ENCODE data around the gene MYH7.
"Not testable (repeated sequence)": the region's sequence is repeated elsewhere in the genome, so short reads cannot be mapped to it uniquely, and the experiment has no call there.

The MYH7 gene

GRCh38 chr14:23465261-23465660 lies 29.8 kb upstream of the MYH7 start:
- Histone ChIP-seq H3K4me1 (ENCODE audit: control insufficient read depth, insufficient read depth, low read length) (peaks cover 6% of the 10 kb centered on the region), H3K27me3 (replicated peaks; ENCODE audit: control insufficient read depth, insufficient read depth, low read length) (no peaks in the 10 kb centered on the region), H3K9ac (ENCODE audit: low read length) (no peak overlapping the region), H3K9me3 (ENCODE audit: control insufficient read depth, low read length) (no peaks in the 10 kb centered on the region), H3K4me3 (ENCODE audit: low read length) (no peak overlapping the region), H3K36me3 (ENCODE audit: control insufficient read depth, insufficient read depth, low read length, severe bottlenecking) (no peaks in the 10 kb centered on the region)
- no peak for DNase-seq (ENCODE audit: low read depth)

GRCh38 chr14:23464700-23465099 lies 29.2 kb upstream of the MYH7 start:
- H3K9me3 ChIP-seq (ENCODE audit: control insufficient read depth, low read length) = no peaks in the 10 kb centered on the region
- peaks cover 3% of the 10 kb centered on the region for H3K4me1 ChIP-seq (ENCODE audit: control insufficient read depth, insufficient read depth, low read length)
- no peak overlapping the region for H3K9ac ChIP-seq (ENCODE audit: low read length)
- DNase-seq (ENCODE audit: low read depth) = no peak
- peaks cover 4% of the 10 kb centered on the region for H3K27me3 ChIP-seq (replicated peaks; ENCODE audit: control insufficient read depth, insufficient read depth, low read length)
- H3K36me3 ChIP-seq (ENCODE audit: control insufficient read depth, insufficient read depth, low read length, severe bottlenecking) = no peaks in the 10 kb centered on the region
- no peak overlapping the region for H3K4me3 ChIP-seq (ENCODE audit: low read length)

- Histone ChIP-seq H3K36me3 (ENCODE audit: control insufficient read depth, insufficient read depth, low read length, severe bottlenecking) (no peaks in the 10 kb centered on the region), H3K4me3 (ENCODE audit: low read length) (no peak overlapping the region), H3K9me3 (ENCODE audit: control insufficient read depth, low read length) (no peaks in the 10 kb centered on the region), H3K4me1 (ENCODE audit: control insufficient read depth, insufficient read depth, low read length) (no peaks in the 10 kb centered on the region), H3K27me3 (replicated peaks; ENCODE audit: control insufficient read depth, insufficient read depth, low read length) (peaks cover 15% of the 10 kb centered on the region), H3K9ac (ENCODE audit: low read length) (no peak overlapping the region)
- no peak for DNase-seq (ENCODE audit: low read depth)
Observed at GRCh38 chr14:23460960-23461359, 25.5 kb upstream of the MYH7 start.

GRCh38 chr14:23457587-23458445 lies 22.4 kb upstream of the MYH7 start:
- H3K9ac ChIP-seq (ENCODE audit: low read length) = no peak overlapping the region
- no peaks in the 10 kb centered on the region for H3K4me1 ChIP-seq (ENCODE audit: control insufficient read depth, insufficient read depth, low read length)
- H3K9me3 ChIP-seq (ENCODE audit: control insufficient read depth, low read length) = no peaks in the 10 kb centered on the region
- H3K36me3 ChIP-seq (ENCODE audit: control insufficient read depth, insufficient read depth, low read length, severe bottlenecking) = no peaks in the 10 kb centered on the region
- no peak overlapping the region for H3K4me3 ChIP-seq (ENCODE audit: low read length)
- peaks cover 28% of the 10 kb centered on the region for H3K27me3 ChIP-seq (replicated peaks; ENCODE audit: control insufficient read depth, insufficient read depth, low read length)
- no peak for DNase-seq (ENCODE audit: low read depth)

GRCh38 chr14:23456883-23457586 lies 21.6 kb upstream of the MYH7 start:
- not testable (repeated sequence) for H3K36me3 ChIP-seq (ENCODE audit: control insufficient read depth, insufficient read depth, low read length, severe bottlenecking); H3K9me3 ChIP-seq (ENCODE audit: control insufficient read depth, low read length); H3K4me1 ChIP-seq (ENCODE audit: control insufficient read depth, insufficient read depth, low read length); H3K9ac ChIP-seq (ENCODE audit: low read length); H3K4me3 ChIP-seq (ENCODE audit: low read length)
- H3K27me3 ChIP-seq (replicated peaks; ENCODE audit: control insufficient read depth, insufficient read depth, low read length) = peaks cover 36% of the 10 kb centered on the region
- DNase-seq (ENCODE audit: low read depth) = peak; percentile 9

GRCh38 chr14:23454445-23454856 lies 19.0 kb upstream of the MYH7 start:
- Histone ChIP-seq H3K36me3 (ENCODE audit: control insufficient read depth, insufficient read depth, low read length, severe bottlenecking) (no peaks in the 10 kb centered on the region), H3K9me3 (ENCODE audit: control insufficient read depth, low read length) (peaks cover 7% of the 10 kb centered on the region), H3K4me1 (ENCODE audit: control insufficient read depth, insufficient read depth, low read length) (no peaks in the 10 kb centered on the region), H3K4me3 (ENCODE audit: low read length) (no peak overlapping the region), H3K9ac (ENCODE audit: low read length) (no peak overlapping the region), H3K27me3 (replicated peaks; ENCODE audit: control insufficient read depth, insufficient read depth, low read length) (peaks cover 45% of the 10 kb centered on the region)
- no peak for DNase-seq (ENCODE audit: low read depth)

GRCh38 chr14:23452237-23452636 lies 16.8 kb upstream of the MYH7 start:
- Histone ChIP-seq H3K36me3 (ENCODE audit: control insufficient read depth, insufficient read depth, low read length, severe bottlenecking) (no peaks in the 10 kb centered on the region), H3K9me3 (ENCODE audit: control insufficient read depth, low read length) (peaks cover 7% of the 10 kb centered on the region), H3K4me3 (ENCODE audit: low read length) (no peak overlapping the region), H3K4me1 (ENCODE audit: control insufficient read depth, insufficient read depth, low read length) (no peaks in the 10 kb centered on the region), H3K9ac (ENCODE audit: low read length) (no peak overlapping the region), H3K27me3 (replicated peaks; ENCODE audit: control insufficient read depth, insufficient read depth, low read length) (peaks cover 46% of the 10 kb centered on the region)
- no peak for DNase-seq (ENCODE audit: low read depth)

- Histone ChIP-seq H3K36me3 (ENCODE audit: control insufficient read depth, insufficient read depth, low read length, severe bottlenecking) (no peaks in the 10 kb centered on the region), H3K9me3 (ENCODE audit: control insufficient read depth, low read length) (peaks cover 7% of the 10 kb centered on the region), H3K4me3 (ENCODE audit: low read length) (no peak overlapping the region), H3K4me1 (ENCODE audit: control insufficient read depth, insufficient read depth, low read length) (no peaks in the 10 kb centered on the region), H3K27me3 (replicated peaks; ENCODE audit: control insufficient read depth, insufficient read depth, low read length) (peaks cover 46% of the 10 kb centered on the region), H3K9ac (ENCODE audit: low read length) (no peak overlapping the region)
- DNase-seq (ENCODE audit: low read depth) = no peak
Observed at GRCh38 chr14:23450379-23450778, 14.9 kb upstream of the MYH7 start.

GRCh38 chr14:23449314-23449713 lies 13.9 kb upstream of the MYH7 start:
- DNase-seq (ENCODE audit: low read depth) = no peak
- no peak overlapping the region for H3K4me3 ChIP-seq (ENCODE audit: low read length)
- peaks cover 7% of the 10 kb centered on the region for H3K9me3 ChIP-seq (ENCODE audit: control insufficient read depth, low read length)
- no peaks in the 10 kb centered on the region for H3K36me3 ChIP-seq (ENCODE audit: control insufficient read depth, insufficient read depth, low read length, severe bottlenecking)
- H3K9ac ChIP-seq (ENCODE audit: low read length) = no peak overlapping the region
- H3K4me1 ChIP-seq (ENCODE audit: control insufficient read depth, insufficient read depth, low read length) = no peaks in the 10 kb centered on the region
- peaks cover 42% of the 10 kb centered on the region for H3K27me3 ChIP-seq (replicated peaks; ENCODE audit: control insufficient read depth, insufficient read depth, low read length)

GRCh38 chr14:23447361-23448350 lies 12.2 kb upstream of the MYH7 start:
- no peak for DNase-seq (ENCODE audit: low read depth)
- Histone ChIP-seq H3K36me3 (ENCODE audit: control insufficient read depth, insufficient read depth, low read length, severe bottlenecking) (no peaks in the 10 kb centered on the region), H3K9ac (ENCODE audit: low read length) (no peak overlapping the region), H3K4me3 (ENCODE audit: low read length) (no peak overlapping the region), H3K27me3 (replicated peaks; ENCODE audit: control insufficient read depth, insufficient read depth, low read length) (peaks cover 43% of the 10 kb centered on the region), H3K9me3 (ENCODE audit: control insufficient read depth, low read length) (peaks cover 7% of the 10 kb centered on the region), H3K4me1 (ENCODE audit: control insufficient read depth, insufficient read depth, low read length) (no peaks in the 10 kb centered on the region)

Data from adipocyte (in vitro differentiated cells).